Left lung (tissue), 10 donors: ENCODE results near the gene HGF. TPM values are rescaled to one million over a fixed set of nuclear protein-coding genes. Genes with fewer than 3 reads are reported as not detected.

Experiments
- ATAC-seq: fragments of 200-7000 bp; cut with Tn5 transposase; one replicate; pipeline ENCODE4 v1.9.1; 2020; ENCODE audit warnings: moderate library complexity
- DNase-seq, 4 donors: peaks; one replicate each; pipeline ENCODE4 v3.0.0-alpha.2; 2013 to 2020
- H3K27ac ChIP-seq, 2 donors: fragments of 200-600 bp; sonication (generic) in 1 of 2; one replicate each; pipeline versions ENCODE4 v1.5.0 to v1.8.0; 2020 to 2021
- H3K27me3 ChIP-seq, 2 donors: fragments of 200-600 bp; sonication (generic) in 1 of 2; one replicate each; pipeline versions ENCODE4 v1.5.0 to v1.8.0; 2020 to 2021
- H3K36me3 ChIP-seq, 2 donors: fragments of 200-600 bp; sonication (generic) in 1 of 2; one replicate each; pipeline versions ENCODE4 v1.5.0 to v1.8.0; 2020 to 2021
- H3K4me1 ChIP-seq, 2 donors: fragments of 200-600 bp; one replicate each; pipeline ENCODE4 v1.8.0; 2021
- H3K4me3 ChIP-seq, 2 donors: fragments of 200-600 bp; sonication (generic) in 1 of 2; one replicate each; pipeline versions ENCODE4 v1.5.0 to v1.8.0; 2020 to 2021; ENCODE audit warnings: mild to moderate bottlenecking in 1 of 2
- H3K9me3 ChIP-seq, 2 donors: fragments of 200-600 bp; sonication (generic) in 1 of 2; one replicate each; pipeline versions ENCODE4 v1.5.0 to v1.8.0; 2020 to 2021
- intact Hi-C, 2 donors: fragments of 100-400 bp; cut with DNase I; formaldehyde crosslinking; loops; one replicate each; pipeline versions ENCODE4 v1.11.2 to v1.14.2; 2022
- polyA plus RNA-seq, 6 donors: library from polyadenylated mRNA; unstranded; fragments of 120-200 nt; gene quantifications; one replicate each; pipeline ENCODE4 v1.2.1, GENCODE V29; 2013; ENCODE audit not compliant: insufficient read length in 6 of 6
- total RNA-seq, 2 donors: library from RNA; stranded (reverse); fragmentation: NEBNext Ultra II Directional; extraction: Animal tissue kit (Norgen Biotek cat#: 25700); gene quantifications; one replicate each; pipeline ENCODE4 v1.2.1, GENCODE V29; 2021
- TF ChIP-seq, protein P1 (sequence below), 2 donors: fragments of 200-600 bp; sonication (generic) in 1 of 2; IDR thresholded peaks; one replicate each; pipeline versions ENCODE4 v1.5.0 to v1.8.0; 2021; ENCODE audit warnings: antibody characterized with exemption in 2 of 2
- donor health status: DM: no; HTN: yes; CAD: no.
- donor health status: DM: no; HTN: no; CAD: no.

HGF gene
- total and polyA plus RNA-seq, 8 donors: 21.0 to 42.0 (median 29.1) TPM

- H3K9me3 ChIP-seq: peaks cover 0 to 7% of the 10 kb centered on the region in 2 donors
- no peaks in the 10 kb centered on the region for H3K36me3 ChIP-seq
- no peak overlapping the region for H3K4me3 ChIP-seq
- ATAC-seq: no peak
- H3K27ac ChIP-seq: no peak overlapping the region
- intact Hi-C loops: no loop called here
- TF ChIP-seq, protein P1, sequence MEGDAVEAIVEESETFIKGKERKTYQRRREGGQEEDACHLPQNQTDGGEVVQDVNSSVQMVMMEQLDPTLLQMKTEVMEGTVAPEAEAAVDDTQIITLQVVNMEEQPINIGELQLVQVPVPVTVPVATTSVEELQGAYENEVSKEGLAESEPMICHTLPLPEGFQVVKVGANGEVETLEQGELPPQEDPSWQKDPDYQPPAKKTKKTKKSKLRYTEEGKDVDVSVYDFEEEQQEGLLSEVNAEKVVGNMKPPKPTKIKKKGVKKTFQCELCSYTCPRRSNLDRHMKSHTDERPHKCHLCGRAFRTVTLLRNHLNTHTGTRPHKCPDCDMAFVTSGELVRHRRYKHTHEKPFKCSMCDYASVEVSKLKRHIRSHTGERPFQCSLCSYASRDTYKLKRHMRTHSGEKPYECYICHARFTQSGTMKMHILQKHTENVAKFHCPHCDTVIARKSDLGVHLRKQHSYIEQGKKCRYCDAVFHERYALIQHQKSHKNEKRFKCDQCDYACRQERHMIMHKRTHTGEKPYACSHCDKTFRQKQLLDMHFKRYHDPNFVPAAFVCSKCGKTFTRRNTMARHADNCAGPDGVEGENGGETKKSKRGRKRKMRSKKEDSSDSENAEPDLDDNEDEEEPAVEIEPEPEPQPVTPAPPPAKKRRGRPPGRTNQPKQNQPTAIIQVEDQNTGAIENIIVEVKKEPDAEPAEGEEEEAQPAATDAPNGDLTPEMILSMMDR (IDR thresholded peaks at IDR 0.05): no peak
- no peaks in the 10 kb centered on the region for H3K4me1 ChIP-seq
- DNase-seq: no peak
- no peaks in the 10 kb centered on the region for H3K27me3 ChIP-seq
Measured at GRCh38 chr7:81657551-81657950, 112.3 kb downstream of the HGF start.

GRCh38 chr7:81655271-81655670 lies 114.6 kb downstream of the HGF start:
- Histone ChIP-seq H3K9me3 (peaks cover 0 to 17% of the 10 kb centered on the region in 2 donors), H3K27me3 (no peaks in the 10 kb centered on the region), H3K27ac (no peak overlapping the region), H3K36me3 (no peaks in the 10 kb centered on the region), H3K4me3 (no peak overlapping the region), H3K4me1 (no peaks in the 10 kb centered on the region)
- TF ChIP-seq, protein P1 (IDR thresholded peaks at IDR 0.05): no peak
- no peak for DNase-seq
- intact Hi-C loops: no loop called here
- ATAC-seq: no peak

GRCh38 chr7:81652225-81652624 lies 117.6 kb downstream of the HGF start:
- no peak overlapping the region for H3K27ac ChIP-seq
- intact Hi-C loops: no loop called here

More at GRCh38 chr7:81652225-81652624, 117.6 kb downstream of the HGF start:
- no peaks in the 10 kb centered on the region for H3K4me1 ChIP-seq
- H3K9me3 ChIP-seq: peaks cover 0 to 17% of the 10 kb centered on the region in 2 donors
- no peak for ATAC-seq
- no peaks in the 10 kb centered on the region for H3K36me3 ChIP-seq
- H3K27me3 ChIP-seq: no peaks in the 10 kb centered on the region
- TF ChIP-seq, protein P1 (IDR thresholded peaks at IDR 0.05): no peak
- H3K4me3 ChIP-seq: no peak overlapping the region
- no peak for DNase-seq
